NCI-H345 (cell line): ENCODE data around the gene LIG1.

Experiments used
- DNase-seq: peaks from one replicate; lab custom pipeline; 2025; lab: John Stamatoyannopoulos, UW

LIG1 gene

DNA sequence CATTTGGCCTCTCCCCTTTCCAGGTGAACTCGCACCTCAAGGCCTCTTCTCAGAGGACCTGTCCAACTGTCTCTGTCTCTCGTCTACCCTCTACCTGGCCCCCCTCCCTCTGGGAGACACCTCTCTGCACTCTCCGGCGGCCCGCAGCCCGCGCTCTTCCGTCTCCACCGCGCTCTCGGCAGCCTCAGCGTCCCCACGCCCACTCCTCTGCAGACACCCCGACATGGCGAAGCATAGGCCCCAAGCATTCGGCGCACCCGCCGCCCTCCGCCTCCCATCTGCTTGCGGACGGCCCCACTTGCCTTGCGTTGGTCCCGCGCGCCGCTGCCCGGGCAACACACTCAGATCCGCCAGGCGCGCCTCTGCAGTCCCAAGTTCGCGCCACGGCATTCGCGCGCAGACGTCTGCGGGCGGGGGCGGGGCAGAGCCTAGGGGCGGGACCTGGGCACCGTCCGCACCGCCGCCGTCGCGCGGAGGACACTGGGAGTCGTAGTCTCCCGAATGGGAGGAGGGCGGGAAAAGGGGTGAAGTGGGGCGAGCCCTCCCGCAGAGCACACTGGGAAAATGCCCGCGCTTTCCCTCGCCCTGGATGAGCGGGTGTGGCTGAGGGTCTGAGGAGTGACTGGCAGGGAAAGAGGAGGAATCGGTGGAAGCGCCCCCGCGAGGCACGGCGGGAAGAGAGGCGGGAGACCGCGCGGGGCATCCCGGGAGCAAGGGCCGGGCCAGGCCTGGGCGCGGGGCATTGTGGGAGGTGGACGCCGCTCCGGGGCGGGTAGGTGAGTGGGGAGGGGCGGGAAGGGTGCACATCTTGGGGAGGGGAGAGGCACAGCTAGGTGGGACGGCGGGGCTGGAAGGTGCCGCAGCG, at the start of gene LIG1, which contains the start of gene ZSWIM9:
LIG1 (minus strand) TSS at position 406 of the 865 bp plus-strand sequence. CDS start 4,778 bp downstream, outside the sequence.
ZSWIM9 (plus strand) TSS at position 742 of the 865 bp plus-strand sequence. CDS start 1,123 bp downstream, outside the sequence.
- peak; percentile 96 for DNase-seq

DNA sequence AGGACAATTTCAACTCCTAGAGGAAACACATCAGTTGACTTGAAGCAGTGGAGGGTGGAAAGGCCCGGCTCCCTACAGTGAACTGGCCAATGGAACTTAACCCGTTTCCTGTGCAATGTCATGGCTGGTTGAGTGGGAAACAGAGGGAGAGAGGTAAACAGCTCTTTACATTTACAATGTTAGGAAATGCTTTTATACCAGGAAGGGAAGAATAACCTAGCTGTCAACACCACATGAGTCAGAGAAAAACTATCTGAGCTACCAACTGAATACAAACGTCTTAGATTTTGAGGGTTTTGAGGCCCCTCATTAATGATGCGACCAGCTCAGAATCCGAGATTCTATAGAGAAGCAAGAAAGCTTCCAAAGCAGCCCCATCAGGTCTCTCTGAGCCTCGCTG, 48.9 kb upstream of the LIG1 start:
- no peak for DNase-seq

DNA sequence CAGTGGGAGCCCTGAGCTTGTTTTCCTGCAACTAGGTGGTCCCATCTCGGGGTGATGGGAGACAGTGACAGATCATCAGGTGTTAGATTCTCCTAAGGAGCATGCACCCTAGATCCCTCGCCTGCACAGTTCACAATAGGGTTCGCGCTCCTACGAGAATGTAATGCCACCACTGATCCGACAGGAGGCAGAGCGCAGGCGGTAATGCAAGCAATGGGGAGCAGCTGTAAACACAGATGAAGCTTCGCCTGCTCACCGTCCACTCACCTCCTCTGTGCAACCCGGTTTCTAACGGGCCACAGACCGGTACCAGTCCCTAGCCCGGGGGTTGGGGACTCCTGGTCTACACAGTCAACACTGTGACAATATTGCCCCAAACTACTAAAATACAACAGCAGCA, 46.8 kb upstream of the LIG1 start:
- no peak for DNase-seq

DNA sequence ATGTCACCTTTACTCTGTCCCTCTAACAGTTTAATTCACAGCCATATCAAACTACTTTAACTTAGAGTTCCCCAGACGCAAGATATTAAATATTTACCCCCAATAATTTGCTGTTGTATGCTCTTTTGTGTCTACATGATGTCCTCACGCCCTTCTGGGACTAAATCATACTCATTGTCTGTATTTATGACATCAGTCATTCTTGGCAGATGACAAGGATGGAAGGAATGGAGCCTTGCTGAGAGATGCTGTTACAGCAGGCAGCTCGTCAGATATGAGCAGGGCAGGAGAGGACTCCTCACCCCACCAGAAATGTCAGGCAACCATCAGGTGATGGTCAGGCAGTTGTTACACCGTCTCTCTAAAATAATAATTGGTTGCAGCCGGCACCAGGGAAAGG, 43.8 kb upstream of the LIG1 start:
- DNase-seq = no peak

DNA sequence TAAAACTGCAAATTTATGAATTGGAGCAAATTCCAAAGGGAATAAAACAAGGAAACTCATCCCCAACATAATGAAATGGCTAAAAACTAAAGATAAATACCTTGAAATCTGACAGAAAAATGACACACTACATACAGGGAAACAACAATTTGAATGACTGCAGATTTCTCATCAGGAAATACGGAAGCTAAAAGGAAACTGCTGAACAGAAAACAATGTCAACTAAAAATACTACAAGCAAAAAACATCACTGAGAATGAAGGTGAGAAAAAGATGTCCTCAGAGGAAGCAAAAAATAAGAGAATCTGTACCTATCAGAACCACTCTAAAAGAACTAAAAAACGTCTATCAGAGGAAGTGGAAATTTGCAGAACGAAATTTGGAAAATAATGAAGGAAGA, 39.9 kb upstream of the LIG1 start:
- no peak for DNase-seq

DNA sequence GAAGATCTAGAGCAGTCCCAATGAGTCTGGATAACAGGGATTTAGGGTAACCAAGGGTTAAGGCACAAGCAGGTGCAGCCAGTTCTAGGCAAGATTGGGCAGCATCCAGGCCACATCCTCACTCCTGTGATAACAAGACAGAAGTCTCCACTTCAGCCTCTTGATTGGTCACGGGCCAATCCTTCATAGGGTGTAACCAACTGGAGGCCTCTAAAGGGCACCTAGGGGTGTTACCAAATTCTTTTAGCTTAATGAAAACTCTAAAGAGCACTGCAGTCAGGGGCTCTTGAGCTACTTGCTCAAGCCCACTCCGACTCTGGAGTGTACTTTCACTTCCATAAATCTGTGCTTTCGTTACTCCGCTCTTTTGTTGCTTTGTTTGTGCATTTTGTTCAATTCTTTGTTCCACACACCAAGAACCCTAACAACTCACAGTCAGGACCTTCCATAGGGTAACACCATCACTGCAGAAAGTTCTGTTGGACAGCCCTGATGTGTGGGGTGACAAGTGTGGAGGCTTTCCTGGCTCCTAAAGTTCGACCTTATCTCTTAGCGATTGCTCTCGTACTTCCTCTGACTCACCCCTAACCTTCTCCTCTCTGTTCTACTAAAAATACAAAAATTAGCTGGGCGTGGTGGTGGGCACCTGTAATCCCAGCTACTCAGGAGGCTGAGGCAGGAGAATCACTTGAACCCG, 36.4 kb upstream of the LIG1 start:
- DNase-seq = no peak

DNA sequence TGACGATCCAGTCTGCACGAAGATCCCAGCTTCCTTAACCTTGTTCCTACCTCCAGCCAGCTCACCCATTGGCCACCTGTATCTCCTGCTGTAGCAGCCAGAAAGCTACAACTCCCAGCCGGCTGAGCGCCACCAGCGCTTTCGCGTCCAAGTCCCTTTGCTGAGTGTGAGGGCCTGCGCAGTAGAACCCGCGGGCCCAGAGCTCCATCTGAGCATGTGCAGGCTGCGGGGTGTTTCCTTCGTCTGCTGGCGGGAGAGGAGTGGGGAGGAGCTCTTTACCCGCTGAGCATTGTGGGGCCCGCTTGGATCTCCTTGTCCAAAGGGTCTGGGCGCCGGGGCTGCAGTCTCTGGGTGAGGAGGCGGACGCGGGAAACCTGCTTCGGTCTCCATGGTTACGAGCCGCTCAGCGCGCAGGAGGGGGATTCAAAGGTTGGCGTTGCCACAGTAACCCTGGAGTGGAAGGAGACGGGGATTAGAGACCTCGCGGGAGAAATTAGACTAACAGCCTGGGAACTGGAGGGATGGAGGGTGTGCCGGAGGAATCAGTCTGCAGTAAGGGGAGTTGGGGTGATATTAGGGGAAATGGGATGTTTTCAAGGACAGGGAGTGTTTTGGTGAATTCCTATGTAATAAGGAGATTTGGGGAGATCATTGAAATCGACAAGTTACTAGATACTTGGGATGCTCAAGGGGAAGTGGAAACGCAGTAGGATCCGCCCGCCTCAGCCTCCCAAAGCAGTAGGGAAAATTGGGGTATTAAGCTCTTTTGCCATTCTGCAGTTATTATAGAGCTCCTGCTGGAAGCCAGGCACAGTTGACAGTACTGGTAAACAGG, 33.9 kb upstream of the LIG1 start:
- peak; percentile 95 for DNase-seq

DNA sequence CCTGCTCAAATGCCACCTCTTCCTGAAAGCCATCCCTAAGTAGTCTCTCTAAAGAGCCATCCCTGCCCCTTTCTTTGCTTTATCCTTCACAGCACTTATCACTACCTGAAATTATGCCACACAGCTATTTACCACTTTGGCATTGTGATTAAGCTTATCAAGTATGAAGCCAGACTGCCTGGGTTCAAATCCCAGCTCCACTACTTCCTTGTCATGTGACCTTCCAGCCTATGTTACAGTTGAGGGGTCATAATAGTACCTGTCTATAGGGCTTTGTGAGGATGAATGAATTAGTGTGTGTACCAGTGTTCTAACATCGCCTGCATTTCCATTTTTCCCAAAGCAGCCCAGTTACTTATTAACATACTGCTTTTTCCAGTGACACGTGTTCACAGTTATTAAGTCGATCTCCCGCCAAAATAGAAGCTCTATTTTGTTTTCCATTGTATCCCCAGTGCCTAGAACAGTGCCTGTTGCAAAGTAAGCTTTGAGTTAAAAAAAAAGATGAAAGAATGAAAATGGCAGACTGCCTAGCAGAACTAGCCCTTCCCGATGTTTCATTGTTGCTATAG, 33.2 kb upstream of the LIG1 start:
- DNase-seq = no peak

DNA sequence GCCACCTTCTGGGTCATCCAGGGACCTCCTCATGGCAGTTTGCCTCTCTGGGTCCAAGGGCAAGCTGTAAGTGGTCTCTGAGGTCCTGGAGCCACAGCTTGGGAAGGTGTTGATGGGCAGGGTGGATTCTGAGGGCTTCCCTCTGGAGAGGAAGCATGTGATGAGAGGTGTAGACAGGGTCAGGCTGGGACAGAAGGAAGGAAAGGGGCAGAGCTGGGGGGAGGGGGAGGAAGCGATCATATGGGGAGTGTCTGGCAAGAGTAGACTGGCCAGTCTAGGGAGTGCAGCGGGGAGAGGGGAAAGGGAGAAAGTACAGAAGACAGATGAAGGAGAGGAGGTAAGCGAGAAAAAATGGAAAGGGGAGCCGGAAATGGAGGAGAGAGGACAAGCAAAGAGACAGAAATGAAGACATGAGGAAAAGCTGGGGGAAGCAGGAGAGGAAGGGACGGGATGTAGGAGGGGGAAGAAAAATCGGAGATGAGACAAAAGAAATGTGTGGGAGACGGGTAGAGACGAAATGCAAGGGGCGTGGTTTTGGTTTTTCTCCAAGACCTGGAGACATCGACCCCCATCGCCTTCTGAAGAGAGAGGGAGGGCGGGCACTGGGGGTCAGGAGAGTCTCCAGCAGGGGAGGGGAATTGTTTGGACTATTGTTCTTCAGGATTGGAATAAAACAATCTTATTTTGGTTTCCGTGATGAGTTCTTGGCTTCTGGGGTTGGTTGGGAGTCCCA, 27.0 kb upstream of the LIG1 start:
- DNase-seq = no peak

DNA sequence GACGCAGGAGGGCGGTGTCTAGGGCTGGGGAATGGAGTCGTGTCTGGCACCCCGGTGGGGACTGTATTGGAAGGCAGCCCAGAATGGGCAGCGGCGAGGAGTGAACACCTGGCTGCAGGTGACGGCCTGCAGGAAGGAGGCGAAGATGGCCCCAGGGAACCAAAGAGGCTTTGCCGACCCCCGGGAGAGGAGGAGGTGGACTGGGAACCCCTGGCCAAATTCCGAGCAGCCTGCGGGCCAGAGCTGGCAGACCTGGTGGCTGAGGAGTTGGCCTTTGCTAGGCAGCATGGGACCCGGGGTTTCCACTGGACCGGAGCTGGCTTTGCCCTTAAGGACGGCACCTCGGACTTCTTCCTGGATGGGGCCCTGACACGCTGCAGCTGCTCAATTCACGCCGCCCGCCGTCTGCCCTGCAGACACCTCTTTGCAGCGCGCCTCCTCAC, 26.2 kb upstream of the LIG1 start:
- peak; percentile 1 for DNase-seq

DNA sequence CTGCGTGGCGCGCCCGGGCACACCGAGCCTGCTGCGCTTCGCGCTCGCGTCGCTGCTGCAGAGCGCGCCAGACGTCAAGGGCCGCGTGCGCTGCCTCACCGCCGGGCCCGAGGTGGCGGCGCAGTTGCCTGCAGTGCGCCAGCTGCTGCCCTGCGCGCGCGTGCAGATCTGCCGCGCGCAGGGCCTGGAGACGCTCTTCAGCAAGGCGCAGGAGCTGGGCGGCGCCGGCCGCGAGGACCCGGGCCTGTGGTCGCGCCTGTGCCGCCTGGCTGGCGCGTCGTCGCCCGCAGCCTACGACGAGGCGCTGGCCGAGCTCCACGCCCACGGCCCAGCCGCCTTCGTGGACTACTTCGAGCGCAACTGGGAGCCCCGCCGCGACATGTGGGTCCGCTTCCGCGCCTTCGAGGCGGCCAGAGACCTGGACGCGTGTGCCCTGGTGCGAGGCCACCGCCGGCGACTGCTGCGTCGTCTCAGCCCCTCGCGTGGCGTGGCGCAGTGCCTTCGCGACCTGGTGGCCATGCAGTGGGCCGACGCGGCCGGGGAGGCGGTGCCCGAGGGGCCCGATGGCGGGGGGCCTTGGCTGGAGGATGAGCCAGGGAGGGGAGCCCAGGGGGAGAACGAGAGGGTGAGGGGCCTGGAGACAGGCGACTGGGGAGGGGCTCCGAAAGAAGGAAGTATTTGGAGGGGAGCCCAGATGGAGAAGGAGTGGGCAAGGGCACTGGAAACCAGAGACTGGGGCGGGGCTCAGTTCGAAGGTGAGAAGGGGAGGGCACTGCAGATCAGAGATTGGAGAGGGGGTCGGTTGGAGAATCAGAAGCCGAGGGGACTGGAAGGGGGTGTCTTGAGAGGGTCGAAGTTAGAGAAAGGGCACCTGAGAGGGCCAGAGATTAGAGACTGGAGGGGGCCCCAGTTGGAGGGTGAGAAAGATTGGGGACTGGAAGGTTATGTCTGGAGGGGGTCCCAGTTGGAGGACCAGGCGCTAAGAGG, 25.0 kb upstream of the LIG1 start:
- no peak for DNase-seq

DNA sequence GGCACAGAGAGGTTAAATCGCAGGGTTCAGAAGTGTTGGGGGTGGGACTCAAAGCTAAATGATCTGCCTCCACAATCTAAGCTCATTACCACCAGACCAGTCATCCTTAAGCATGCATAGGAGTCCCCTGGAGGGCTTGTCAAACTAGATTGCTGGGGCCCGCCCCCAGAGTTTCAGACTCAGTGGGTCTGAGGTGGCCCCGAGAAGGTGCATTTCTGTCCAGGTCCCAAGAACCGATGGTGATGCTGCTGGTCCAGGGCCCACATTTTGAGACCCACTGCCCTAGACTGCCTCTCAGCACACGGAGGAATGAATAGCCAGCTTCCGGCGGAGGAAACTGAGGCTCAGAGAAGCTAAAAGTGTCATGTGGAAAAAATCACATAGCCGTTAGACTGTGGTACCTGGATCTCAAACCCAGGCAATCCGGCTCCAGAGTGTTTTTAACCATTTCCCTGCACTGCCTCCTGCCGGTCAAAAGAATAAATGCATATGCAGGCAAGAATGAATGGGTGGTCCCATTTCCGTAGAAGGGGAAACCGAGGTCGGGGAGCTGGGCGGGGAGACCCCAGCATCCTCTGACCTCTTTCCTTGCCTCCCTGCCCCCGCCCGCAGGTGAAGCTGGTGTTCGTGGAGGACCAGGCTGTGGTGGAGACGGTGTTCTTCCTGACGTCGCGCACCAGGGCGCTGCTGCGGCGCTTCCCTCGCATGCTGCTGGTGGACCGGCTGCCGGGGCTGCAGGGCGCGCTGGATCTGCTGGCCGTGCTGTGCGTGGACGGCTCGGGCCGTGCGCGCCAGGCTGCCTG, 24.1 kb upstream of the LIG1 start:
- DNase-seq = no peak

DNA sequence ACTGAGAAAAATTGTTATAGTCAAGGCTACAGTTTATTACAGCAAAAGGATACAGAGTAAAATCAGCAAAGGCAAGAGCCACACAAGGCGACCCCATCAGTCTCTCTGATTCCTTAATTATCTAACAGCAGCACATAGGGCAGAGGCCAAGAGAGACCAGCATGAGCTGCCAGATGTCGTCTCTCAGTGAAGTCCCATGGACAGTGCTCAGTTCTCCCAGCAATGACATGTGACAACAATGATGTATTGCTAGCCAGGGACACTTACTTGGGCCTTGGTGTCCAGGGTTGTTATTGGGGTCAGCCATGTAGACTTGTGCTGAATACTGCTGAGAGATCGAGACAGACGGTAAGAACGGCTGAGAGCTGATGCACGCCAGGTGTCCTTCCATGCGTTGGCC, 22.6 kb upstream of the LIG1 start:
- no peak for DNase-seq

DNA sequence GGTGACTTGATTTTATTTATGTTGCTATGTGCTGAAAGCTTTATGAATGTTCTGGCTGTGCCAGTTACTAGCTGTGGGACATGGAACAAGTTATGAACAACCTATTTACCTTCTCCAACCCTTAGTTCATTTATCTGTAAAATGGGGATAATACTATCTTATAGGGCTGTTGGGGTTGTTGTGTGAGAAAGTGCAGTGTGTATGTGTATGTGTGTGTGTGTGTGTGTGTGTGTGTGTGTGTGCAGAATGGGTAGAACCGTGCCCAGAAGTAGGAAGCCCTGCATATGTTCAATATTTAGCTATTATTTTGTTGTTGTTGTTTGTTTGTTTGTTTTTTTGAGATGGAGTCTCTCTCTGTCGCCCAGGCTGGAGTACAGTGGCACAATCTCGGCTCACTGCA, 20.7 kb upstream of the LIG1 start:
- no peak for DNase-seq

DNA sequence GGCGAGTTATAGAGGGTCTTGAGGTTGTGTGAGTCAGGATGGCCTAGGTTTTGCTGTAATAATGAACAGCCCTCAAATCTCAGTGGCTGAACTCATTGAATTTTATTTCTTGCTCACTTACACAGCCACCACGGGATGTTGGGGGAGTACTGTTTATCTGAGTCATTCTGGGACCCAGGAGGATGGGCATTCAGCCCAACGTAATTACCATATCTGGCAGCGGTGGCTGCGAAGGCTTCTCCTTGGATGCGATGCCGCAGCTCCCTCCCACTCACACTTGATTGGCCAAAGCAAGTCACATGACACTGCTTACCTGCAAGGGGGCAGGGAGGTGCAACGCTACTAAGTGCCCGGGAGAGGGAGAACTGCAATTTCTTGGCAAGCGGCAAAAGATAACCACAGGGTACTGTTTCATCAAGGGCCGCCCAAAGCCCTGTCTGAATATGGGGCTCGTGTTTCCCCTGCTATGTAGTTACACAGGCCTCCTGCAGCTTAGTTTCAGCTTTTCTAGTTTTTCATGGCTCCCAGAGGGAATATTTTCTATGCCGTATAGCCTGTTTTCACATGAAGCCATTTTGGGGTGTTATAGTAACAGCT, 20.2 kb upstream of the LIG1 start:
- no peak for DNase-seq

DNA sequence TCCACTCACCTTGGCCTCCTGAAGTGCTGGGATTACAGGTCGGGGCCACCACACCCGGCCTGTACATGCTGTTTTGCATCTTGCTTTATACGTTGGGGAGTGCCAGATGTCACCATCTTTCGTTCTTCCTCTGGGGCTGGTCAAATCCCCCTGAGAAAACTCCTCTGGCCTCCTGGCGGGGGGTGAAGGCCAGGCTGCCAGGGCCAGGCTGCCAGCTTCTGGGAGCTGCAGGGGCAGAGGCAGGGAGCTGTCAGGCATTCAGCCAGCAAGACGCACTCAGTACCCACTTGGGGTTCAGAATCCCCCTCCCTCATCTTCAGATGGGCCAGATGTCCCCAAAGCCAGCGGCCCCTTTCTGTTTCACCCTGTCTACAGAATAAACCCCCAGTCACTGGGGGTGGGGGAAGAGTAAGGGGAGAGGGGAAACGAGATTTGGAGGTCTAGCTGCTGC, 16.4 kb upstream of the LIG1 start:
- no peak for DNase-seq

DNA sequence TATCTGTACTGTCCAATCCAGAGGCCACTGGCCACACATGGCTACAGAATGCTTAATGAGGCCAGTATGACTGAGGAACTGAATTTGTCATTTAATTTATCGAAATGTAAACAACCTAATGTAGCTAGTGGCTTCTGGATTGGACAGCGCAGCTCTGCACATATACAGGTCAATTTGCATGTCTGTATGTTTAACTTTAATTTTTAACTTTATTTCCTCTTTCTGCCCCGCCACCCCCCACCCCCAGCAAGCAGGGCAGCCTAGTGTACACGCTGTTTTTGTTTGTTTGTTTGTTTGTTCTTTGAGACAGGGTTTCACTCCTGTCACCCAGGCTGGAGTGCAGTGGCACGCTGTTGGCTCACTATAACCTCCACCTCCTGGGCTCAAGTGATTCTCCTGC, 15.9 kb upstream of the LIG1 start:
- DNase-seq = no peak

DNA sequence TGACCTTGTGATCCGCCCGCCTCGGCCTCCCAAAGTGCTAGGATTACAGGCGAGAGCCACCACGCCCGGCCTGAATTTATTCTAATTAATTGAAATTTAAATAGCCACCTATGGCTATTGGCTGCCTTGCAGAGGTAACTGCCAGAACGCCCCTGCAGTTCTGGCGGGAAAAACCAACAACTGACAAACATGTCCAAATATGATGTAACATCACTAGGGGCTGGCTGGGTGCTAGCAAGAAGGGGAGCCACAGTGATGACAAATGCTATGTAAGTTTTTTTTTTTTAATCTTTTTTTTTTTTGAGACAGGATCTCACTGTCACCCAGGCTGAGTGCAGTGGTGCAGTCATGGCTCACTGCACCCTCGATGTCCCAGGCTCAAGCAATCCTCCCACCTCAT, 13.2 kb upstream of the LIG1 start:
- DNase-seq = no peak

DNA sequence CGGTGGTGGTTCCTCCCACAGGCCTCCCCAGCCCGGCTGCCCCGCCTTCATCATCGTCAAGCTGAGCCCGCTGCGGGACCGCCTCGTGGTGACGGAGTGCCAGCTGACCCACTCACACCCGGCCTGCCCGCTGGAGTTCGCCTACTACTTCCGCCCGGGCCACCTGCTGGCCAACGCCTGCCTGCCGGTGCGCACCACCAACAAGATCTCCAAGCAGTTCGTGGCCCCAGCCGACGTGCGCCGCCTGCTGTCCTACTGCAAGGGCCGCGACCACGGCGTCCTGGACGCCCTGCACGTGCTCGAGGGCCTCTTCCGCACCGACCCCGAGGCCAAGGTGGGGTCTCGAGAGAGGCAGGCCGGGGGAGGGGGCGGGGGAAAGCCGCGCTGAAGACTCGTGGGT, 12.3 kb upstream of the LIG1 start:
- no peak for DNase-seq
